ENCODE data around the gene UBQLN3.

- TF ChIP-seq POLR2A (IDR thresholded peaks at IDR 0.05; ENCODE audit: low read depth, low read length) (no peak), POLR2AphosphoS5 (IDR thresholded peaks at IDR 0.05; ENCODE audit: low read depth, low read length) (no peak)
These were observed 42.2 kb downstream of the UBQLN3 start for GRCh38 chr11:5467527-5467926.

Measured in GM12892 (cell line).